GM18870 (cell line): Measurements from ENCODE around the gene NSD1.
"Not testable (repeated sequence)": the region's sequence is repeated elsewhere in the genome, so short reads cannot be mapped to it uniquely, and the experiment has no call there.

ENCODE experiments used
- ATAC-seq: cut with Tn5 transposase; IDR thresholded peaks from one replicate; pipeline ENCODE4 v1.9.1; 2021; ENCODE audit warnings: moderate library complexity; ENCODE audit not compliant: unreplicated experiment

Gene NSD1

GRCh38 chr5:177303925-177304391, 170.4 kb downstream of the NSD1 start:
- no peak for ATAC-seq

GRCh38 chr5:177304392-177305119, 171.0 kb downstream of the NSD1 start:
- no peak for ATAC-seq

GRCh38 chr5:177306103-177306640, 172.6 kb downstream of the NSD1 start:
- ATAC-seq = not testable (repeated sequence)

GRCh38 chr5:177306674-177307543, 173.3 kb downstream of the NSD1 start:
- ATAC-seq = no peak

GRCh38 chr5:177307544-177308363, 174.2 kb downstream of the NSD1 start:
- no peak for ATAC-seq

- no peak for ATAC-seq
These were observed 175.2 kb downstream of the NSD1 start for GRCh38 chr5:177308740-177309139.

GRCh38 chr5:177309351-177310191, 176.0 kb downstream of the NSD1 start:
- ATAC-seq = no peak

GRCh38 chr5:177310332-177310731, 176.8 kb downstream of the NSD1 start:
- ATAC-seq = no peak

- no peak for ATAC-seq
These were observed 177.3 kb downstream of the NSD1 start for GRCh38 chr5:177310757-177311391.

GRCh38 chr5:177311392-177311722, 177.8 kb downstream of the NSD1 start:
- ATAC-seq = no peak

GRCh38 chr5:177311723-177312648, 178.4 kb downstream of the NSD1 start, which contains the start of gene MXD3:
MXD3 (minus strand) TSS chr5:177311898; CDS start chr5:177311830, 68 bp downstream.
- ATAC-seq = peak; percentile 44

GRCh38 chr5:177312649-177313181, 179.1 kb downstream of the NSD1 start:
- ATAC-seq = peak; percentile 20

GRCh38 chr5:177313561-177314259, 180.1 kb downstream of the NSD1 start:
- ATAC-seq = no peak

- no peak for ATAC-seq
These were observed 181.1 kb downstream of the NSD1 start for GRCh38 chr5:177314376-177315342.

- no peak for ATAC-seq
These were observed 181.8 kb downstream of the NSD1 start for GRCh38 chr5:177315411-177315810.

- no peak for ATAC-seq
These were observed 182.4 kb downstream of the NSD1 start for GRCh38 chr5:177316005-177316404.
